HEK293 (cell line): Measurements from ENCODE around the gene TTLL9.

Source experiments
- CTCF ChIA-PET: fragments of 350-600 bp; formaldehyde crosslinking; extraction: SDS; loops from one replicate; lab custom pipeline; 2021; ENCODE audit warnings: antibody characterized with exemption; lab: Yijun Ruan, JAX
- POLR2A ChIA-PET: fragments of 300-600 bp; formaldehyde crosslinking; extraction: SDS; loops from one replicate; lab custom pipeline; 2020; ENCODE audit warnings: antibody characterized with exemption, inconsistent platforms; lab: Yijun Ruan, JAX
- H3K27ac ChIP-seq: fragments of 200-500 bp; sonication (Bioruptor generic); 2 replicates; pipeline ENCODE4 v1.5.1; 2014; ENCODE audit warnings: low read depth, low read length, control low read depth, inconsistent platforms; ENCODE audit errors: extremely low read depth
- H3K36me3 ChIP-seq, 2 experiments: fragments of 200-500 bp in 1 of 2; sonication (Bioruptor generic) in 1 of 2; 1 replicate in 1 of 2; 2 replicates in 1 of 2; pipeline ENCODE4 v1.5.1; 2014 to 2017; ENCODE audit warnings: inconsistent platforms in 2 of 2, low read length in 2 of 2; ENCODE audit not compliant: control insufficient read depth in 2 of 2, insufficient read depth in 1 of 2
- H3K4me1 ChIP-seq: fragments of 200-500 bp; sonication (Bioruptor generic); 2 replicates; pipeline ENCODE4 v1.5.1; 2014; ENCODE audit warnings: mild to moderate bottlenecking, low read length, inconsistent platforms; ENCODE audit not compliant: control insufficient read depth, insufficient read depth
- H3K4me3 ChIP-seq: 2 replicates; pipeline ENCODE4 v1.5.1; 2011; ENCODE audit warnings: low read depth, mild to moderate bottlenecking, control low read depth, low read length, moderate library complexity
- H3K9me3 ChIP-seq: fragments of 200-500 bp; sonication (Bioruptor generic); 2 replicates; pipeline ENCODE4 v1.5.1; 2014; ENCODE audit warnings: low read depth, low read length, inconsistent platforms; ENCODE audit not compliant: control insufficient read depth, insufficient read depth
- GLIS1 ChIP-seq: fragments of 450-650 bp; formaldehyde crosslinking; IDR thresholded peaks from 2 replicates; pipeline ENCODE4 v1.5.1; 2016; ENCODE audit warnings: missing biosample characterization, missing genetic modification characterization
- GLIS2 ChIP-seq: fragments of 450-650 bp; formaldehyde crosslinking; IDR thresholded peaks from 2 replicates; pipeline ENCODE4 v1.5.1; 2016; ENCODE audit warnings: missing biosample characterization, missing genetic modification characterization
- KLF17 ChIP-seq: fragments of 450-650 bp; formaldehyde crosslinking; IDR thresholded peaks from 2 replicates; pipeline ENCODE4 v1.5.1; 2016; ENCODE audit warnings: missing biosample characterization, missing genetic modification characterization
- REPIN1 ChIP-seq: fragments of 450-650 bp; formaldehyde crosslinking; IDR thresholded peaks from 2 replicates; pipeline ENCODE4 v1.5.1; 2017; ENCODE audit warnings: missing biosample characterization, missing genetic modification characterization, low read depth
- REST ChIP-seq: fragments of 450-650 bp; formaldehyde crosslinking; IDR thresholded peaks from 2 replicates; pipeline ENCODE4 v1.5.1; 2016; ENCODE audit warnings: missing biosample characterization, missing genetic modification characterization
- SCRT2 ChIP-seq: fragments of 450-650 bp; formaldehyde crosslinking; IDR thresholded peaks from 2 replicates; pipeline ENCODE4 v1.5.1; 2016; ENCODE audit warnings: missing biosample characterization, missing genetic modification characterization
- ZEB2 ChIP-seq: fragments of 450-650 bp; formaldehyde crosslinking; IDR thresholded peaks from 2 replicates; pipeline ENCODE4 v1.5.1; 2016; ENCODE audit warnings: missing biosample characterization, missing genetic modification characterization
- ZIC2 ChIP-seq: fragments of 450-650 bp; formaldehyde crosslinking; IDR thresholded peaks from 2 replicates; pipeline ENCODE4 v1.5.1; 2016; ENCODE audit warnings: missing biosample characterization, missing genetic modification characterization
- ZNF138 ChIP-seq: fragments of 450-650 bp; formaldehyde crosslinking; IDR thresholded peaks from 2 replicates; pipeline ENCODE4 v1.5.1; 2016; ENCODE audit warnings: missing biosample characterization, missing genetic modification characterization, borderline replicate concordance
- ZNF146 ChIP-seq: fragments of 450-650 bp; formaldehyde crosslinking; IDR thresholded peaks from 2 replicates; pipeline ENCODE4 v1.5.1; 2016; ENCODE audit warnings: missing biosample characterization, missing genetic modification characterization
- ZNF16 ChIP-seq: fragments of 450-650 bp; formaldehyde crosslinking; IDR thresholded peaks from 2 replicates; pipeline ENCODE4 v1.5.1; 2016; ENCODE audit warnings: low read depth, missing biosample characterization, missing genetic modification characterization
- ZNF2 ChIP-seq: fragments of 450-650 bp; formaldehyde crosslinking; IDR thresholded peaks from 2 replicates; pipeline ENCODE4 v1.5.1; 2016; ENCODE audit warnings: missing biosample characterization, missing genetic modification characterization
- ZNF211 ChIP-seq: fragments of 450-650 bp; formaldehyde crosslinking; IDR thresholded peaks from 2 replicates; pipeline ENCODE4 v1.5.1; 2016; ENCODE audit warnings: low read depth, missing biosample characterization, missing genetic modification characterization
- ZNF223 ChIP-seq: fragments of 450-650 bp; formaldehyde crosslinking; IDR thresholded peaks from 2 replicates; pipeline ENCODE4 v1.5.1; 2016; ENCODE audit warnings: missing biosample characterization, missing genetic modification characterization
- ZNF292 ChIP-seq: fragments of 450-650 bp; formaldehyde crosslinking; IDR thresholded peaks from 2 replicates; pipeline ENCODE4 v1.5.1; 2016; ENCODE audit warnings: low read depth, missing biosample characterization, missing genetic modification characterization, borderline replicate concordance
- ZNF362 ChIP-seq: fragments of 450-650 bp; formaldehyde crosslinking; IDR thresholded peaks from 2 replicates; pipeline ENCODE4 v1.5.1; 2016; ENCODE audit warnings: missing biosample characterization, missing genetic modification characterization
- ZNF416 ChIP-seq: fragments of 450-650 bp; formaldehyde crosslinking; IDR thresholded peaks from 2 replicates; pipeline ENCODE4 v1.5.1; 2016; ENCODE audit warnings: missing biosample characterization, missing genetic modification characterization
- ZNF48 ChIP-seq: fragments of 450-650 bp; formaldehyde crosslinking; IDR thresholded peaks from 2 replicates; pipeline ENCODE4 v1.5.1; 2016; ENCODE audit warnings: missing biosample characterization, missing genetic modification characterization
- ZNF488 ChIP-seq: fragments of 450-650 bp; formaldehyde crosslinking; IDR thresholded peaks from 2 replicates; pipeline ENCODE4 v1.5.1; 2016; ENCODE audit warnings: missing biosample characterization, missing genetic modification characterization
- ZNF530 ChIP-seq: fragments of 450-650 bp; formaldehyde crosslinking; IDR thresholded peaks from 2 replicates; pipeline ENCODE4 v1.5.1; 2016; ENCODE audit warnings: low read depth, missing biosample characterization, missing genetic modification characterization
- ZNF560 ChIP-seq: fragments of 450-650 bp; formaldehyde crosslinking; IDR thresholded peaks from 2 replicates; pipeline ENCODE4 v1.5.1; 2017; ENCODE audit warnings: missing biosample characterization, missing genetic modification characterization, borderline replicate concordance

The TTLL9 gene

GRCh38 chr20:31837896-31838397, 32.5 kb upstream of the TTLL9 start:
- ChIA-PET CTCF (interaction anchor here (0.8 to 8.4 kb wide), 7 partner anchors 9 to 193 kb away, joined by 3 to 87 read pairs (median 7); partner anchors contain the start of genes FOXS1 and PDRG1), POLR2A (interaction anchor here (0.6 to 2.2 kb wide), 4 partner anchors 10 to 1579 kb away, joined by 3 to 8 read pairs (median 6); no protein-coding TSS in a partner anchor)
- TF ChIP-seq ZNF416 (tag by site-specific recombination) (no peak), ZNF223 (tag by site-specific recombination) (no peak), ZNF211 (tag by site-specific recombination) (no peak), ZNF362 (no peak), GLIS1 (tag by site-specific recombination) (peak; percentile 18; the same call in 1 of the 2 replicates), ZNF560 (tag by site-specific recombination) (no peak), ZIC2 (tag by site-specific recombination) (peak; percentile 23; the same call in 1 of the 2 replicates), REPIN1 (tag by site-specific recombination) (no peak), ZNF530 (tag by site-specific recombination) (no peak), ZNF48 (tag by site-specific recombination) (no peak), ZNF146 (tag by site-specific recombination) (no peak), ZNF488 (no peak), SCRT2 (peak; percentile 52), ZNF138 (tag by site-specific recombination) (no peak)
- H3K27ac ChIP-seq: no peak overlapping the region
- no peaks in the 10 kb centered on the region for H3K9me3 ChIP-seq
- H3K4me1 ChIP-seq: no peaks in the 10 kb centered on the region
- H3K4me3 ChIP-seq: no peak overlapping the region
- no peaks in the 10 kb centered on the region for H3K36me3 ChIP-seq

GRCh38 chr20:31838646-31839292, 31.7 kb upstream of the TTLL9 start:
- H3K4me1 ChIP-seq: no peaks in the 10 kb centered on the region
- no peaks in the 10 kb centered on the region for H3K9me3 ChIP-seq
- no peak overlapping the region for H3K27ac ChIP-seq
- TF ChIP-seq ZNF2 (tag by site-specific recombination): no peak
- no peak for TF ChIP-seq KLF17 (tag by site-specific recombination)
- no peak for TF ChIP-seq ZNF16
- TF ChIP-seq ZNF292: no peak
- no peak for TF ChIP-seq REST (tag by site-specific recombination)
- no peak for TF ChIP-seq REPIN1 (tag by site-specific recombination)
- no peak for TF ChIP-seq ZEB2 (tag by site-specific recombination)
- TF ChIP-seq GLIS2 (tag by site-specific recombination): no peak
- no peaks in the 10 kb centered on the region for H3K36me3 ChIP-seq
- ChIA-PET CTCF (interaction anchor here (1.1 to 8.4 kb wide), 5 partner anchors 8 to 192 kb away, joined by 3 to 87 read pairs (median 35); partner anchors contain the start of genes FOXS1 and PDRG1), POLR2A (interaction anchor here (0.6 to 2.2 kb wide), 2 partner anchors 11 to 41 kb away, joined by 7 to 8 read pairs; no protein-coding TSS in a partner anchor)
- no peak overlapping the region for H3K4me3 ChIP-seq
